ENCODE results near the gene ACE. TPM values are rescaled to one million over a fixed set of nuclear protein-coding genes. Genes with fewer than 3 reads are reported as not detected.
A peak's percentile ranks its signal among the peaks of the same experiment; 100 is the strongest.

The ACE gene
- 1.2 TPM for polyA plus RNA-seq (2012; ENCODE audit: insufficient read depth, insufficient read length)

DNA sequence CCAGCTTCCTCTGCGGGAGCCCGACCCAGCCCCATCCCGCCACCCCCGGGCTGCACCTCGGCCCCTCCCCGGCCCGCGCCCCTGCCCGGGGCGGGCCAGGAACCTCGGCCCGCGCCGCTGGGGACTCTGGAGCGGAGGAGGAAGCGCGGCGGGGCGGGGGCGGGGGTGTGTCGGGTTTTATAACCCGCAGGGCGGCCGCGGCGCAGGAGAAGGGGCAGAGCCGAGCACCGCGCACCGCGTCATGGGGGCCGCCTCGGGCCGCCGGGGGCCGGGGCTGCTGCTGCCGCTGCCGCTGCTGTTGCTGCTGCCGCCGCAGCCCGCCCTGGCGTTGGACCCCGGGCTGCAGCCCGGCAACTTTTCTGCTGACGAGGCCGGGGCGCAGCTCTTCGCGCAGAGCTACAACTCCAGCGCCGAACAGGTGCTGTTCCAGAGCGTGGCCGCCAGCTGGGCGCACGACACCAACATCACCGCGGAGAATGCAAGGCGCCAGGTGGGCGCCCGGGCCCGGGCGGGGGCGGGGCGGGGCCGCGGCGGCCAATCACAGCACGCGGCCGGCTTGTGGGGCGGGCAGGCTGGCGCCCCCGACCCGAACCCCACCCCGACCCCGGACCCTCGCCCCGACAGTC is at the start of gene ACE:
Gene ACE (plus strand): TSS at position 208 of the 626 bp plus-strand sequence. CDS start 34 bp downstream, at position 242.
- peak within 1 kb of the TSS; percentile 41 for H3K4me3 ChIP-seq (ENCODE audit: low read length)
- DNase-seq (ENCODE audit: low read depth, low spot score) = peak; percentile 44

DNA sequence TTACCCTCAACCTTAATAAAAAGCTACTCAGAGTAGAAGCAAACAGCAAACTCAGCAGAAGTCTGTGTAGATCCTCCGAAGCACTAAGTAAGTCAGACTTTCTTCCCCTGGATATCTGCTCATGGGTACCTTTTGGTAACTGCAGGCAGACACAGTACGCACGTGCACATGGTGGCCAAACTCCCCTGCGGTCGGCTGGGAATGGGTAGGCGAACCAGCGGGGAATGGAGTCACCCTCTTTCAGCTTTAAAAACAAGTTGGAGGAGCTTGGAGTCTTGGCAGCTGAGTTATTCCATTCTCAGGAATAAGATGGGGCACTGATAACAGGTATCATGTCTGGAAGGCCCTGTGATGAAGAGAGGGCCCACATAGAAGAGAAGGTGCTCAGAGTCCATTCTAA is 47.1 kb upstream of the ACE start:
- no peak overlapping the region for H3K4me3 ChIP-seq (ENCODE audit: low read length)
- no peak for DNase-seq (ENCODE audit: low read depth, low spot score)

GRCh38 chr17:63430223-63430622 is 46.6 kb upstream of the ACE start:
- DNase-seq (ENCODE audit: low read depth, low spot score) = no peak
- H3K4me3 ChIP-seq (ENCODE audit: low read length) = no peak overlapping the region

- H3K4me3 ChIP-seq (ENCODE audit: low read length) = no peak overlapping the region
Measured at GRCh38 chr17:63431618-63431938, 45.3 kb upstream of the ACE start.

DNA sequence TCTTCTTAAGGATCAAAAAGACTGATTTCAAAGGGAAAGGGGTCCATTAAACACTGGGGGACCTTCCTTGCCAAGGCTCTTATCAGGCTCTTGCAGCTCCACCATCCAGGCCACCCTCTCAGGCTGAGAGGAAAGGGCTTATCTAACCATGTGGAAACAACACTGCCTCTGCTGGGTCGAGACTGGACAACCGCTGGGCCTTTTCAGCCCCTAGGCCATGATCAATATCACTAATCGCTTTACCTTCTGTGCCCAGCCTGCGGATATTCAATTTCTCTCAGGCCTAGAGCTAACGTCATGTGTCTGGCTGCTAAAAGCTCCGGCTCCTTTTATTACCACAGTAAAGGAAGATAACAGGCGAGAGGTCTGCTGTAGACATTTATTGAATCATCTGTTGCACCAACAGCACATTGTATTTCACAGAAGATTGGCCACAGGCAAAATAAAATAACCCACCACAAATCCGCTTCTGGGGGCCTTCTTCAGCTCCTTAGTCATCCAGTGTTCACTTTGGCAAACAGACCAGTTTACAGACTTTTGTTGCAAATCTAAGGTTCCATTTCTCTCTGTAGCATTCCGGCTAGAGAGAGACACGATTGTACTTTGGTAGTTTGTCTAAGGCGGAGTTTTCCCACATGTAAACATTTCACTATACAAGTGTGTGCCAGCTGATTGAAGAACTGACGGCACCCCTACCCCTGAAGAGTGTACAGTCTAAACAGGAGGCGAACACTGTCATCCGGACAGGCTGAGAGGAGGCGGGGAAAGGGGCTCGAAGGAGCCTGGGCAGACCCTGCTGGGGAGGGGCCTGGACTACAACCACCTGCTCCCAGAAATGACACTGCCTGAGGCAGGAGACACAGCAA is 44.7 kb upstream of the ACE start:
- DNase-seq (ENCODE audit: low read depth, low spot score) = no peak
- H3K4me3 ChIP-seq (ENCODE audit: low read length) = no peak overlapping the region

More at GRCh38 chr17:63431618-63431938, 45.3 kb upstream of the ACE start:
- DNase-seq (ENCODE audit: low read depth, low spot score) = no peak

DNA sequence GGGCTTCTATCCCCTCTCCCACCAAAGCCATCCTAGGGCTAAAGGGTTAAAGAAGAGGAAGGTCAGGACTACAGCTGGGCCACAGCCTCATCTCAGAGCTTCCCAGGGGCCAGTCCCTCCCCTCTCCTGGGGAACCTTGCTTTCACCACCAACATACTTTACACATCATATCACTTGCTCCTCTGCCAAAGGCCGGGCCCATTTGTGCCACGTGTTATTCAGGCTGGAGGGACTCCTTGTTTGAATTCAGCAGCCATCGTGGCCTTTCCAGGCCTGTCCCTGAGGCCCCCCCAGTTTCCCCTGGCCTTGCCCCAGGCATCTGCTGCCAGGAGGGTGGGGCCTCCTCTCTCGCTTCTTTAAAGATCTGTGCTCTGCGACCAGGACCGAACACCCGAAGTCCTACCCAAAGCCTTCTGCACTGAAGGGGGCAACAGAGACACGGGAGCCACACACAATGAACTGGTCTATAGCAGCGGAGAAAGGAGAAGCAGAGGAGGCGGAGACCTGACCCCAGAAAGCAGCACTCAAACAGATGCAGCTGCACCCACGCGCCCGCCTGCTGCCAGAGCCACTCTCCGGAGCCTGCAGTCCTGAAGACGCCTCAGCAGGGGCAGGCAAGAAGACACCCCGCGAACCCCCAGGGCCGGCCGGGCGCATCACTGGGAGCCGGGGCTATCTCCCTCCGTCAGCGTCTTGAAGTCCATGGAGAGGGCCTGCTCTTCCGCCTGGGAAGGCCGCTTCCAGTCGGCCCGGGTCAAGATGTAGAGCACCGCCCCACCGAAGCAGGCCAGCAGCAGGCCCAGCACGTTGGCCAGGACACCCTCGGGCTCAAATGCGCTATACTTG is 42.9 kb upstream of the ACE start:
- DNase-seq (ENCODE audit: low read depth, low spot score) = no peak
- no peak overlapping the region for H3K4me3 ChIP-seq (ENCODE audit: low read length)

- DNase-seq (ENCODE audit: low read depth, low spot score) = no peak
- no peak overlapping the region for H3K4me3 ChIP-seq (ENCODE audit: low read length)
Measured at GRCh38 chr17:63434951-63435571, 41.8 kb upstream of the ACE start.

DNA sequence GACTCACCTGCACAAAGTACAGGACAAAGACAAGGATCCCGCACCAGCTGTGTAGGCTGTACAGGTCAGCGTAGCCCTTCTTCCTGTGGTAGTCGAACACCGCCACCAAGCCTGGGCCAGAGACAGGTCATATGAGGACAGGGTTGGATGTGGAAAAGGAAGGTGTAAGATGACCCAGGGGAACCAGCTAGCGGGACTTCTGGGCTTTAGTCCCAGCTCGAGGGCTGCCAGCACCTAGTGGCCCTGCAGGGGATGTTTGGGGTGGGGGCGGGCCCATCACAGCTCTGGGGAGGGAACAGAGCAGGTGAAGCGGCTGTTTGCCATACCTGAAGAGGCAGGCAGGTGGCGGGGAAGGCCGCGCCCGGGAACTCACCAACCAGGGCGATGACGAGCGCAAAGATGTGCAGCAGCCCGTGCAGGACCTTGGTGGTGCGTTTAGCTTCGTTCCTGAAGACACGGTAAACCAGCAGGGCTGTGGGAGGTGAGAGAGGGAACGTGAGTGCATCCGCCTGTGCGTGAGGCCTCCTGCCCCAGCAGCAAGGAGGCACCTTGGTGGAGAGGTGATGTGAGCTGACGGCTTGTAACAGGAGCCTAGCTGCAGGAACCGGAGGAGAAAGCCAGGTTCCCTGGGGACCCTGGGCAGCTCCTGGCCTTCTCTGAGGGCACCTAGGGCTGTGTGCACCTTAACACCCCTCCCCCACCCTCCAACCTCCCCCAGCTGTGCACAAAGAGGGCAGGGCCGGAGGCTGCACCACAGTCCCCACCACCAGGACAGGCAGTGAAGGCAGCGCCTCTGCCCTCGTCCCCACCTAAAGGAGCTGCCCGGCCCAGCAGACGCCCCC is 41.0 kb upstream of the ACE start:
- no peak overlapping the region for H3K4me3 ChIP-seq (ENCODE audit: low read length)
- DNase-seq (ENCODE audit: low read depth, low spot score) = no peak

GRCh38 chr17:63436523-63437110 is 40.2 kb upstream of the ACE start:
- no peak for DNase-seq (ENCODE audit: low read depth, low spot score)
- H3K4me3 ChIP-seq (ENCODE audit: low read length) = no peak overlapping the region

DNA sequence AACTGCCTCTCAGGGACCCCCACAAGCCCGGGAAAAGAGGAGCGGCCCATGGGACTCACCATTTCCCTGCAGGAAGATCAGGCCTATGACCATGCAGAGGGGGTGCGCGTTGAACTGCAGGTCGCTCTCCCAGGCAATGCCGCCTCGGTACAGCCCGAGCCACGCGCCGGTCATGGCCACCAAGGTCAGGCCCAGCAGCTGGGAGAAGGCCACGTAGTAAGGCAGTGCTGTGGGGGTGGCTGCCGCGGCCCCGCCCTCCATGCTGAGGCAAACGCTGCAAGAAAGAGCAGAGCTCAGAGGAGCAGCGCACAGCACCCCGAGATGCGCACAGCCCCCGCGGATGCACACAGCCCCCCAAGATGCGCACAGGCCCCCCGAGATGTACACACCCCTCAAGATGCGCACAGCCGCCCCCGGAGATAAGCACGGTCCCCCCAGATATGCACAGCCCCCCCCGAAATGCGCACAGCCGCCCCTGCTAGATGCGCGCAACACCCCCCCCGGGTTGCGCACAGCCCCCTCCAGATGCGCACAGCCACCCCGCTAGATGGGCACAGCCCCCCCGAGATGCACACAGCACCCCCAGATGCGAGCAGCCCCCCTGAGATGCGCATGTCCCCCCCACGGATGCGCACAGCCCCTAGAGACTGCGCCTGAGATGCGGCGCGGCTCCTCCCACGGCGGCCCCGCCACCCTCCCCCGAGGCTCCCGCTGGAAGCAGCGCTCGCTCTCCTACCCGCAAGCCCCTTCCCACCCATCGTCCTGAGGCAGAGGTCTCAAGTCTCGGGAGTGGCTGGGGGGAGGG is 39.4 kb upstream of the ACE start:
- no peak overlapping the region for H3K4me3 ChIP-seq (ENCODE audit: low read length)
- no peak for DNase-seq (ENCODE audit: low read depth, low spot score)

DNA sequence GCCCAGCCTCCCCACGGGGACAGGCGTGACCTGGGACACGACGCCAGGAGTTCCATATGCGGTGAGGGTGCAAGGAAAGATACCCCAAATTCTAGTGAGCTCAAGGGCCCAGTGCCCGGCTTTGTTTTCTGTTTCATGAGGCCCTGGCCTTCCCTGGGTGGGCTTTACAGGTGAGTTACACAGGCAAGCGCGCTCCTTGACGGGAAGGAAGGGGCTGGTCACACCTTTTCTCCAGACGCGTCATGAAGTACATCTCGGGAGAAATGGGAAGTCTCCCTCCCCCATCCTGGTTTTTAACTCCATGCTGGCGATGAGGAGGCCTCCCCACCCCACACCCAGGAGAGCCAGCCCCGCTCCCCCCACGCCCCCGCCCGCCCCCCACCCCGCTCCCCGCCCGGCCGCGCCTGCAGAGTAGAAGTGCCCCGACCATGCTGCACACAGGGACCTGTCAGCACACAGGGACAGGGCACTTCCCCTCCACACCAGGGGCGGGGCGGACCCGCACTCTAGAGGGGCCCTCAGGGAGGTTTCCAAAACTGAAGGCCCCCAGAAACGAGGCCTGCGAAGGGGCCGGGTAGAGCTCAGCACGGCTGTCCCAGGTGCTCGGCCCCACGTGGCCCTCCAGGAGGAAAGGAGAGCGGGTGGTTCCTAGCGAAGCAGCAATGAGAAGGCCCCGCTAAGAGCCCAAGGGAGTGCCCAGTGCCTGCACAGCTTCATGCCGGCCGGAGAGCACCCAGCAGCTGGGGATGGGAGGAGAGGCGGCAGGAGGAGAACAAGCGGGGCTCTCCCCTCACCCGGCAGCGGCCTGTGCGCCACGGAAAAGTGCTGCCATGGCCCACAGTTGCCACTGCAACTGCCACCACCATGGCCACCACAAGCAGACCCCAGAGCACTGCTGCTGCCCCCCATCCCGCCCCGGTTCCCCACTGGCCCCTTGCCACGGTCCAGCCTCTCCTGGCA is 38.5 kb upstream of the ACE start:
- DNase-seq (ENCODE audit: low read depth, low spot score) = no peak
- H3K4me3 ChIP-seq (ENCODE audit: low read length) = no peak overlapping the region

GRCh38 chr17:63439687-63440086 is 37.2 kb upstream of the ACE start:
- no peak overlapping the region for H3K4me3 ChIP-seq (ENCODE audit: low read length)
- DNase-seq (ENCODE audit: low read depth, low spot score) = no peak

GRCh38 chr17:63440127-63440769 is 36.6 kb upstream of the ACE start:
- no peak overlapping the region for H3K4me3 ChIP-seq (ENCODE audit: low read length)
- DNase-seq (ENCODE audit: low read depth, low spot score) = no peak

GRCh38 chr17:63440770-63441335 is 36.0 kb upstream of the ACE start:
- H3K4me3 ChIP-seq (ENCODE audit: low read length) = no peak overlapping the region
- no peak for DNase-seq (ENCODE audit: low read depth, low spot score)

GRCh38 chr17:63441654-63442053 is 35.2 kb upstream of the ACE start:
- no peak for DNase-seq (ENCODE audit: low read depth, low spot score)
- H3K4me3 ChIP-seq (ENCODE audit: low read length) = no peak overlapping the region

DNA sequence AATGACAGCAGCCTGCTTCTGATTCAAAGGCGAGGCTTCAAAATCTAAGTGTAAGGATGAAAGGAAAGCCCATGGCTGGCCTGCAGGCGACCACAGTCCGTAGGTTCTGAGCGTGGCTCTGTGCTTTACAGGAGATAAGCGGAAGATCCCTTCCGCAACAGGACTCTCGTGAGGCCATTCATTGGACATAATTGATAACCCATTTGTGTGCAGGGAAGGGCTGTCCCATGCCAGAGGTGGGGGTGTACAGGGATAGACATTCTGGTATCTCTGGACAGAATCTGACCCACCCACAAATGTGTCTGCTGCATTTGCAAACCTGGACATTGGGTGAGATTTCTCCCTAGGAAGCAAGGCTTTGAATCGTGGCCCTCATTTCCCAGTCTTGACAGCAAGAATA is 34.8 kb upstream of the ACE start:
- no peak for DNase-seq (ENCODE audit: low read depth, low spot score)
- H3K4me3 ChIP-seq (ENCODE audit: low read length) = no peak overlapping the region

Measured in Jurkat, Clone E6-1 (cell line).